ENCODE measurements around the gene GALT. TPM values are rescaled to one million over a fixed set of nuclear protein-coding genes. Genes with fewer than 3 reads are reported as not detected.

Gene GALT
- total and polyA plus RNA-seq, 2 of the 13 experiments (the other 11 are each of a cell fraction or from before 2014, with no cell fraction given), result 40.4 to 46.3 TPM

- TF ChIP-seq MXD1 (CRISPR knock-in tag; IDR thresholded peaks at IDR 0.05) (peak; percentile 63; the same call in 1 of the 2 replicates), PRDM4 (CRISPR knock-in tag; IDR thresholded peaks at IDR 0.05; ENCODE audit: borderline replicate concordance) (no peak), YEATS4 (CRISPR knock-in tag; IDR thresholded peaks at IDR 0.05; ENCODE audit: borderline replicate concordance) (peak; percentile 26; the same call in 1 of the 2 replicates), SIN3A (IDR thresholded peaks at IDR 0.05; ENCODE audit: borderline replicate concordance, low read depth, low read length) (peak; percentile 93), ZNF891 (CRISPR knock-in tag; IDR thresholded peaks at IDR 0.05) (no peak), SNAPC2 (CRISPR knock-in tag; IDR thresholded peaks at IDR 0.05) (no peak), GATAD1 (CRISPR knock-in tag; IDR thresholded peaks at IDR 0.05) (peak; percentile 86), TBP (CRISPR knock-in tag; IDR thresholded peaks at IDR 0.05) (no peak), ZNF367 (CRISPR knock-in tag; IDR thresholded peaks at IDR 0.05; ENCODE audit: borderline replicate concordance) (no peak), SETDB1 (CRISPR knock-in tag; IDR thresholded peaks at IDR 0.05; ENCODE audit: borderline replicate concordance) (no peak), ZBTB38 (CRISPR knock-in tag; IDR thresholded peaks at IDR 0.05) (peak; percentile 26; the same call in 1 of the 2 replicates), GRHL1 (CRISPR knock-in tag; conservative IDR thresholded peaks at IDR 0.05) (no peak), TSC22D2 (CRISPR knock-in tag; IDR thresholded peaks at IDR 0.05; ENCODE audit: borderline replicate concordance) (no peak), ZNF770 (CRISPR knock-in tag; IDR thresholded peaks at IDR 0.05) (no peak), ZFP41 (CRISPR knock-in tag; IDR thresholded peaks at IDR 0.05; ENCODE audit: borderline replicate concordance) (no peak), NFYB (CRISPR knock-in tag; IDR thresholded peaks at IDR 0.05) (peak; percentile 85), ZNF138 (CRISPR knock-in tag; IDR thresholded peaks at IDR 0.05; ENCODE audit: low read depth) (no peak), ZBTB7B (CRISPR knock-in tag; IDR thresholded peaks at IDR 0.05) (no peak), ZFP91 (CRISPR knock-in tag; IDR thresholded peaks at IDR 0.05; ENCODE audit: borderline replicate concordance) (peak; percentile 52; the same call in 1 of the 2 replicates), YY1 (IDR thresholded peaks at IDR 0.05; ENCODE audit: insufficient read depth, insufficient replicate concordance, low read depth, low read length) (peak; percentile 81)
Measured at GRCh38 chr9:34620061-34620994, 26.1 kb upstream of the GALT start, which contains the start of gene DCTN3 (continued).

All from HepG2 (cell line).